HG02973 (cell line): ENCODE measurements around the gene PTX4.
"Not testable (repeated sequence)": the region's sequence is repeated elsewhere in the genome, so short reads cannot be mapped to it uniquely, and the experiment has no call there.

Experiments
- ATAC-seq: cut with Tn5 transposase; IDR thresholded peaks from one replicate; pipeline ENCODE4 v1.9.1; 2021; ENCODE audit warnings: moderate library complexity; ENCODE audit not compliant: unreplicated experiment

The PTX4 gene

GRCh38 chr16:1486551-1487390 lies 2.0 kb downstream of the PTX4 start:
- ATAC-seq: no peak

- no peak for ATAC-seq
Observed at GRCh38 chr16:1485847-1486496, 2.8 kb downstream of the PTX4 start.

DNA sequence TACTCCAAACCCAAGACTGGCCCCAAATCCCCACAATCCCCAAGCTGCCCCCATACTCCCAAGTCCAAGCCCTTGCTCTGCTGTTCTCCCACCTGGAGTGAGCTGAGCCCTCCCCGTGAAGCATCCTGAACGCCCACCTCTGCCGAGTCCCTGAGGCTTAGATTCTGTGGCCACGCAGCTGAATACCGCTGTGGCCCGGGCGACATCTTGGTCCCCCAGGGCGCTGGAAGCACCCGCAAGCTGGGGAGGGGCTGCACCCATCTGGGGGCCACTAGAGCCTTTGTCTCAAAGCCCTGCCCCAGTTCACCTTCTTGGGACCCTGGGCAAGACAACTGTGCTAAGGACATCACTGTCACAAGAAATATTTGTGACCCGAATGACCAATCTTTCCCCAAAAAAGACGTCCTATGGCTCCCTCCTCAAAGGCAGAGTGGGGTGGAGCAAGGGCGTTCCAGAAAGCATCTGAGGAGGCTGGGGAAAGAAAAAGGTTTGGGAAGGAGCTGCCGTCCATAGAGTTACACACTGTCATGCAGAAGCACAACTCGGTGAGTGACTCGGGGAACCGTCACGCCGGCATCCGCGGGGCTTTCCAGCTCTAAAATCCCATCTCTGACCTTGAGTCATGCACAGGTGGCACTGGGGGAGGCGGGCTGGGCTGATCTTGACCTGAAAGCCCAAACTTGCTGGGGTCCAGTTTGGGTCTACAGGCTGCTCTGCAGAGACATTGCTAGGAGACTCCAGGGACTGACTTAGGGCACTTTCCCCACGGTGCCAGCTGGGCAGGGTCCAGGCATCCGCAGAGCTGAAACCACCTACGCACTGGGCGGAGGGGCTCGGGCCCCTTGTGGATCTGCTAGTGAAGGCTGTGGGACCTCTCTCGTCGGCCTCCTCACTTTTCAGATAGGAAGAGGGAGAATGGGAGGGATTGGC lies 6.6 kb downstream of the PTX4 start:
- no peak for ATAC-seq

- ATAC-seq: not testable (repeated sequence)
Observed at GRCh38 chr16:1478937-1479336, 9.8 kb downstream of the PTX4 start.

DNA sequence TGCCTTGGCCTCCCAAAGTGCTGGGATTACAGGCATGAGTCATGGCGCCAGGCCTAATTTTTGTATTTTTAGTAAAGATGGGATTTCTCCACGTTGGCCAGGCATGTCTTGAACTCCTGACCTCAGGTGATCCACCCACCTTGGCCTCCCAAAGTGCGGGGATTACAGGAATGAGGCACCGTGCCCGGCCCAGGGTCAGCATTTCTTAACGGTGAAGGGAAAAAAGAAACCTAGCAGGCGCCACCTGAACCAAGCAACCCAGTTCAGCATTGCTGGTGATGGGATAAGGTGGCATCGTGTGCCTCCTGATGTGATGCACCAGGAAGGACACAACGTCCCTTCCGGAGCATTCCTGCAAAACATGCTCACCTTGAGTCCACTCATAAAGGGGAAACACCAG lies 11.7 kb downstream of the PTX4 start:
- ATAC-seq: no peak

DNA sequence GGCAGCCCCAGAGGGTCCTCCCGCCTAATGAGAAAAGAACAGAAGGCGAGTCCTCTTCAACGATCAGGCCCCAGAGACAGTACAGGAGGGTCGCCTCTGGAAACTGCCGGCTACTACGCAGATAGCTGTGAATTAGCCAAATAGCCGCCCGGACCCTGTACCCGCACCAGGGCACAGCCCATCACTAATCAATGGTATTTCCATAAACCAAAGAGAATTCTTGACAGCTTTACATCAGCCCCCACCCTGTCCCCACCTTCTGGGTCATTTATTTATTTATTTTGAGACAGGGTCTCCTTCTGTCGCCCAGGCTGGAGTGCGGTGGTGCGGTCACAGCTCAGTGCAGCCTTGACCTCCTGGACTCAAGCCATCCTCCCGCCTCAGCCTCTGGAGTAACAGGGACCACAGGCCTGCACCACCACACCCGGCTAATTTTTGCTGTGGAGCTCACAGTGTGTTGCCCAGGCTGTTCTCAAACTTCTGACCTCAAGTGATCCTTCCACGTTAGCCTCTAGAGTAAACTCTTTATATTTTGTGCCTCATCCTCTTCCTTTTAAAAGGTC lies 13.1 kb downstream of the PTX4 start:
- peak; percentile 15 for ATAC-seq

- ATAC-seq: peak; percentile 77
Observed at GRCh38 chr16:1474796-1475551, 13.8 kb downstream of the PTX4 start, which contains the start of gene CLCN7. TSS of gene CLCN7 (minus strand) at chr16:1475028. CDS start at chr16:1474974, 54 bp downstream.

DNA sequence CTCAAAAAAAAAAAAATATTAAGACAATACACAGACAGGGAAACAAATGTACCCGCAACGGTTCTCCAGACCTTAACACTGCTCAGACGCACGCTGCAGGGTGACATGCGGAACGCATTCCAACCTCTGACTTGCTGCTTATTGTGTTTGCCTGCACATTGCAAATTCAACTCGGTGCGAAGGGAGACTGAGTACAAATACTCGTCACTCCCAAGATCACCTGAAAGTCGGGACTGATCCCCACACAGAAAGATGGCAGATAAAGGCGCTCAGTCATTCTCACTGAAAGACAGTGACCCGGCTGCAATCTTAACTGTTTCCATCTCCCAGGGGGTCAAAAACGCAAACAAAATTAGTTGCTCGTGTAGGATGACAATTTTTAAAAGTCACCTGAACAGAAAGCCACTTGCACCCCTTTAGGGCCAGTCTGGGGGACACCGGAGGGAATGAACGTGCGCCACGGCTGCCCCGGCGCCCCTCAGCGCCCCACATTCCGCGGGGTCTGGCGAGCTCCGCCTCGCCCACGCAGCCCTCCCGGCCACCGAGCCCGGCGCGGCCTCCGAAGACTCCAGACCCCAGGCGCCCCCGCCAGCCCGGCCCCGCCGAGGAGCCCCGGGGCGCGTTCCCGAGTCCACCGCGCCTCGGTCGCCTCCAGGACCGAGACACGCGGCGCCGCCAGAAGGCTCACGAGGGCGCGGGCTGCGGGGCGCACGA lies 14.5 kb downstream of the PTX4 start:
- peak; percentile 17 for ATAC-seq

GRCh38 chr16:1472974-1473373 lies 15.8 kb downstream of the PTX4 start:
- no peak for ATAC-seq

- no peak for ATAC-seq
Observed at GRCh38 chr16:1471569-1472194, 17.1 kb downstream of the PTX4 start.

GRCh38 chr16:1470481-1471251 lies 18.1 kb downstream of the PTX4 start:
- no peak for ATAC-seq

DNA sequence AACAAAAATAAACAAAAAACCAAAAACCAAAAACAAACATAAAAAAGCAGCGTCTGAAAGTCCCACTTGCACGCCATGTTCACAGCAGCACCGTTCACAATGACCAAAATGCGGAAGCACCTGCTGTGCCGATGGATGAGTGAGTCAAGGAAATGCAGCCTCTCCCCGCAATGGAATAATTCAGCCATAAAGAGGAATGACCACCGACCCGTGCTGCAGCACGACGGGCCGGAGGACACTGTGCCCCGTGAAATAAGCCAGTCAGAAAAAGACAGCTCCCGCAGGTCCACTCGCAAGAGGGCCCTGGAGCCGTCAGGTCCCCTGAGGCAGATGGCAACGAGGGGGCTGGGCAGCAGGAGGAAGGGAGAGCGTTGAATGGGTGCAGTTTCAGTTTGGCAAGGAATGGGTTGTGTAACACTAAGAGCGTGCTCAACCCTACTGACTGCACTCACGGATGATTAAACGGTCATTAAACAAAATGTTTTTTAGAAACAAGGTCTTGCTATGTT lies 19.0 kb downstream of the PTX4 start:
- no peak for ATAC-seq

GRCh38 chr16:1469141-1469540 lies 19.6 kb downstream of the PTX4 start:
- not testable (repeated sequence) for ATAC-seq

DNA sequence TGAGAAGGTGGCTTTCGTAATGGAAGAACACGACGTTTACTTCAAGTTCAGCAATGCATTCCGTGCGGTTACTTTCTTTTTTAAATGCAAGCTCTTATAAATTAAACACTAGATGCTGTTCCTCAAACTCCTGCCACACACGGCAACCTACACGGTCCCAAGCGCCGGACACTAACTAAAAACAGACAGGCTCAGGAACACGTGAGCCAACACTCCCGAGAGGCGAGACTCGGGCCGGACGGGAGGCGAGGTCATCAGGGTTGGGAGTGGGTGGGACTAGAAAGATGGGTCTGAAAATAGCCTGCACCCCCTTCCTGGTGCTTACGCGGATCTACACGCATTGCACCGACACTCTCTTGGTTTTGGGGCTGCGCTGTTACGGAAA lies 20.3 kb downstream of the PTX4 start:
- no peak for ATAC-seq

- ATAC-seq: no peak
Observed at GRCh38 chr16:1466968-1467521, 21.7 kb downstream of the PTX4 start.

GRCh38 chr16:1466054-1466453 lies 22.7 kb downstream of the PTX4 start:
- ATAC-seq: no peak

DNA sequence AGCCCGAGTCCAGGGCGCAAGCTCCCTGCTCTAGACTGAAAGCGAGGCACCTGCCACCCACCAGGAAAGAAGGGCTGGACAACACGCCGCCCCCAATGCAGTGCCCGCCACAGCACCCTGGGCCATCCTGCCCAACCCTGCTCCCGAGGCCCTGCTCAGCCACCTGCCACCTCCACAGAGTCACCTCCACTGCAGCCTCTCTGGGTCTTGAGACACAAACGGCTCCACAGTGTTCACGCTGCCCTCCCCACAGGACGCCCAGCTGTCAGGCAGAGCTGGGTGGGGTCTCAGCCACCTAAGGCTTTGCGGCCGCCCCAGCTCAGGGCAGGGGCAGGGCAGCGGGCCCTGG lies 23.2 kb downstream of the PTX4 start:
- ATAC-seq: no peak
